GM12878 (cell line): Measurements from ENCODE around the gene PDLIM3.

Source experiments
- HDGF ChIP-seq: fragments of 450-650 bp; IDR thresholded peaks from 2 replicates; pipeline ENCODE4 v1.6.1; 2016; ENCODE audit warnings: antibody characterized with exemption
- NFIC ChIP-seq: IDR thresholded peaks from 2 replicates; pipeline ENCODE4 v1.6.1; 2012; ENCODE audit warnings: low read depth, mild to moderate bottlenecking, inconsistent platforms, low read length, moderate library complexity
- NFYB ChIP-seq: IDR thresholded peaks from 2 replicates; pipeline ENCODE4 v1.6.1; 2011; ENCODE audit warnings: low read depth, mild to moderate bottlenecking, low read length, improper control_type of control experiment, moderate library complexity; ENCODE audit not compliant: insufficient read depth
- POLR2A ChIP-seq: IDR thresholded peaks from 2 replicates; pipeline ENCODE4 v1.6.1; 2011; ENCODE audit warnings: low read depth, mild to moderate bottlenecking, low read length
- RFX5 ChIP-seq: IDR thresholded peaks from 2 replicates; pipeline ENCODE4 v1.6.1; 2011; ENCODE audit warnings: low read depth, low read length, improper control_type of control experiment
- SPI1 ChIP-seq: IDR thresholded peaks from 2 replicates; pipeline ENCODE4 v1.6.1; 2011; ENCODE audit warnings: low read depth, mild to moderate bottlenecking, low read length, moderate library complexity, borderline replicate concordance; ENCODE audit not compliant: insufficient read depth
- SREBF1 ChIP-seq: IDR thresholded peaks from 2 replicates; pipeline ENCODE4 v1.6.1; 2012; ENCODE audit warnings: mild to moderate bottlenecking, low read length
- SUZ12 ChIP-seq: fragments of 200-600 bp; sonication (generic); IDR thresholded peaks from one replicate; pipeline ENCODE4 v1.6.1; 2018; ENCODE audit warnings: antibody characterized with exemption, mild to moderate bottlenecking; ENCODE audit not compliant: unreplicated experiment
- TF ChIP-seq, protein P1 (sequence below), 3 experiments: IDR thresholded peaks in 2 of 3; conservative IDR thresholded peaks in 1 of 3; 2 replicates each; pipeline ENCODE4 v1.5.1; 2011; ENCODE audit warnings: low read depth in 3 of 3, low read length in 3 of 3, mild to moderate bottlenecking in 3 of 3, control low read depth in 2 of 3, moderate library complexity in 2 of 3, inconsistent platforms in 1 of 3, mixed read lengths in 1 of 3; ENCODE audit not compliant: control insufficient read depth in 2 of 3, insufficient read depth in 1 of 3; ENCODE audit errors: extremely low read depth in 1 of 3

DNA sequence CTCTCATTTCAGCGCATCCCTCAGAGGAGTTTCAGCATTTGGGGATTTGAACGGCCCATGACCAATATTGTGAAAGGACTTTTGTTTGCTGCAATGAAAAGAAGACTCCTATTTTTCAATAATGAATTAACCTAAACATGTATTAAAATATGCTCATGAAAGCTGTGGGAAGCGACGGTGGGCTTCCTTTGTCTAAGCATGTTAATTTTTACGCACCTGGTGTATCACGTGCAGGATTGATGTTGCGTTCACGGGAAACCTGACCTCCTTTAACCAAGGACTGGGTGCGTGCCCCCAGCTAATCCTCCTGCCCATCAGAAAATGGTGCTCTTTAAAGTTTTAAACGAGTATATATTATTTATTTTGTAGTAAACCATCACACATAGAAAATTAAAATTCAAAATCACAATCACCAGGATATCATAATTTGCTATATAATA, 63.2 kb downstream of the PDLIM3 start:
- TF ChIP-seq POLR2A = no peak
- no peak for TF ChIP-seq NFIC
- TF ChIP-seq HDGF = no peak
- TF ChIP-seq SREBF1 = no peak
- TF ChIP-seq, protein P1, sequence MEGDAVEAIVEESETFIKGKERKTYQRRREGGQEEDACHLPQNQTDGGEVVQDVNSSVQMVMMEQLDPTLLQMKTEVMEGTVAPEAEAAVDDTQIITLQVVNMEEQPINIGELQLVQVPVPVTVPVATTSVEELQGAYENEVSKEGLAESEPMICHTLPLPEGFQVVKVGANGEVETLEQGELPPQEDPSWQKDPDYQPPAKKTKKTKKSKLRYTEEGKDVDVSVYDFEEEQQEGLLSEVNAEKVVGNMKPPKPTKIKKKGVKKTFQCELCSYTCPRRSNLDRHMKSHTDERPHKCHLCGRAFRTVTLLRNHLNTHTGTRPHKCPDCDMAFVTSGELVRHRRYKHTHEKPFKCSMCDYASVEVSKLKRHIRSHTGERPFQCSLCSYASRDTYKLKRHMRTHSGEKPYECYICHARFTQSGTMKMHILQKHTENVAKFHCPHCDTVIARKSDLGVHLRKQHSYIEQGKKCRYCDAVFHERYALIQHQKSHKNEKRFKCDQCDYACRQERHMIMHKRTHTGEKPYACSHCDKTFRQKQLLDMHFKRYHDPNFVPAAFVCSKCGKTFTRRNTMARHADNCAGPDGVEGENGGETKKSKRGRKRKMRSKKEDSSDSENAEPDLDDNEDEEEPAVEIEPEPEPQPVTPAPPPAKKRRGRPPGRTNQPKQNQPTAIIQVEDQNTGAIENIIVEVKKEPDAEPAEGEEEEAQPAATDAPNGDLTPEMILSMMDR (IDR thresholded peaks at IDR 0.05 in 2 of 3, conservative IDR thresholded peaks at IDR 0.05 in 1 of 3; ENCODE audit: control insufficient read depth in 2 of 3, extremely low read depth in 1 of 3, insufficient read depth in 1 of 3, low read depth in 3 of 3, low read length in 3 of 3) = no peak
- no peak for TF ChIP-seq SUZ12
- no peak for TF ChIP-seq SPI1
- TF ChIP-seq RFX5 = no peak
- TF ChIP-seq NFYB = no peak
